K562 (cell line): ENCODE results near the gene ASPRV1. TPM values are rescaled to one million over a fixed set of nuclear protein-coding genes. Genes with fewer than 3 reads are reported as not detected.
A peak's percentile ranks its signal among the peaks of the same experiment; 100 is the strongest.

Experiments used
- DPF2 ChIP-seq: fragments of 450-650 bp; IDR thresholded peaks from 2 replicates; pipeline ENCODE4 v1.6.1; 2016
- EWSR1 ChIP-seq: fragments of 450-650 bp; IDR thresholded peaks from 2 replicates; pipeline ENCODE4 v1.6.1; 2018; ENCODE audit warnings: borderline replicate concordance, mild to moderate bottlenecking, low read depth, moderate library complexity; ENCODE audit not compliant: partially characterized antibody
- HDGF ChIP-seq: fragments of 450-650 bp; IDR thresholded peaks from 2 replicates; pipeline ENCODE4 v1.6.1; 2016
- JUN ChIP-seq, 2 experiments: sonication (generic) in 1 of 2; formaldehyde crosslinking in 1 of 2; IDR thresholded peaks; 2 replicates each; pipeline versions ENCODE4 v1.6.1 to v1.8.0; 2012 to 2022; ENCODE audit warnings: borderline replicate concordance in 2 of 2, mild to moderate bottlenecking in 2 of 2, improper control_type of control experiment in 1 of 2, low read depth in 1 of 2, low read length in 1 of 2, missing genetic modification reagents in 1 of 2
- JUNB ChIP-seq: fragments of 450-650 bp; formaldehyde crosslinking; conservative IDR thresholded peaks from 2 replicates; pipeline ENCODE4 v1.4.0; 2020; ENCODE audit warnings: mild to moderate bottlenecking
- KDM1A ChIP-seq, 2 experiments: fragments of 450-650 bp; IDR thresholded peaks; 2 replicates each; pipeline ENCODE4 v1.6.1; 2016; ENCODE audit warnings: mild to moderate bottlenecking in 2 of 2
- KDM2B ChIP-seq: fragments of 250-450 bp; sonication (Bioruptor Pico); IDR thresholded peaks from 2 replicates; pipeline ENCODE4 v1.8.0; 2021; ENCODE audit warnings: mild to moderate bottlenecking, moderate library complexity
- MEIS2 ChIP-seq: fragments of 450-650 bp; IDR thresholded peaks from 2 replicates; pipeline ENCODE4 v1.6.1; 2014; ENCODE audit warnings: mild to moderate bottlenecking; ENCODE audit not compliant: partially characterized antibody
- NFRKB ChIP-seq: fragments of 450-650 bp; IDR thresholded peaks from 2 replicates; pipeline ENCODE4 v1.6.1; 2016; ENCODE audit warnings: low read depth
- PML ChIP-seq: IDR thresholded peaks from 2 replicates; pipeline ENCODE4 v1.6.1; 2012; ENCODE audit warnings: low read length, inconsistent platforms
- SIN3A ChIP-seq, 2 experiments: fragments of 150-350 bp in 1 of 2; IDR thresholded peaks; 2 replicates each; pipeline ENCODE4 v1.6.1; 2011 to 2016; ENCODE audit warnings: borderline replicate concordance in 2 of 2, low read depth in 2 of 2, low read length in 2 of 2, mild to moderate bottlenecking in 2 of 2, moderate library complexity in 2 of 2; ENCODE audit not compliant: control insufficient read depth in 1 of 2
- SMARCB1 ChIP-seq: IDR thresholded peaks from 2 replicates; pipeline ENCODE4 v1.6.1; 2011; ENCODE audit warnings: improper control_type of control experiment, low read depth; ENCODE audit not compliant: insufficient read length
- TAF7 ChIP-seq: fragments of 450-650 bp; IDR thresholded peaks from 2 replicates; pipeline ENCODE4 v1.6.1; 2016; ENCODE audit warnings: missing genetic modification characterization, missing compliant biosample characterization
- ZFX ChIP-seq: sonication (generic); formaldehyde crosslinking; IDR thresholded peaks from 2 replicates; pipeline ENCODE4 v1.8.0; 2022; ENCODE audit warnings: mild to moderate bottlenecking, missing genetic modification reagents, moderate library complexity
- ZNF324 ChIP-seq: fragments of 250-450 bp; sonication (Bioruptor Pico); IDR thresholded peaks from 2 replicates; pipeline ENCODE4 v1.4.0; 2020; ENCODE audit warnings: mild to moderate bottlenecking
- ZNF551 ChIP-seq: fragments of 250-450 bp; sonication (Bioruptor Pico); IDR thresholded peaks from 2 replicates; pipeline ENCODE4 v1.5.0; 2021; ENCODE audit warnings: mild to moderate bottlenecking, moderate library complexity
- polyA plus RNA-seq, 8 experiments: library from polyadenylated mRNA; depleted of rRNA in 4 of 8; stranded (reverse) in 5 of 8; unstranded in 3 of 8; fragments of >200 nt; fragmentation: Nextera tagmentation in 2 of 8; fragmentation: Illumina TruSeq in 1 of 8; extraction: Ambion mirVana in 2 of 8; extraction: Trizol in 1 of 8; gene quantifications; 2 replicates each; pipeline versions ENCODE4 v1.2.1 to v1.2.3, GENCODE V29; 2011 to 2014; ENCODE audit warnings: inconsistent platforms in 1 of 8, missing spikeins in 1 of 8
- total RNA-seq, 7 experiments: library from RNA; depleted of rRNA in 6 of 7; stranded (reverse); fragments of >200 nt in 6 of 7; fragmentation: Illumina TruSeq in 2 of 7; extraction: Trizol in 2 of 7; gene quantifications; 2 replicates each; pipeline versions ENCODE4 v1.2.1 to v1.2.3, GENCODE V29; 2011 to 2021; ENCODE audit warnings: low replicate concordance in 1 of 7
- TF ChIP-seq, protein P1 (sequence below): sonication (generic); formaldehyde crosslinking; IDR thresholded peaks from 2 replicates; pipeline ENCODE4 v1.8.0; 2022; ENCODE audit warnings: mild to moderate bottlenecking, missing genetic modification reagents
- TF ChIP-seq, protein P2 (sequence below): fragments of 450-650 bp; formaldehyde crosslinking; IDR thresholded peaks from 2 replicates; pipeline ENCODE4 v1.4.0; 2022; ENCODE audit warnings: missing genetic modification characterization
- TF ChIP-seq, protein P3 (sequence below): fragments of 450-650 bp; formaldehyde crosslinking; IDR thresholded peaks from 2 replicates; pipeline ENCODE4 v1.4.0; 2020; ENCODE audit warnings: mild to moderate bottlenecking, moderate library complexity
- TF ChIP-seq, protein P4 (sequence below): fragments of 250-450 bp; sonication (Bioruptor Pico); IDR thresholded peaks from 2 replicates; pipeline ENCODE4 v1.5.0; 2021
- TF ChIP-seq, protein P5 (sequence below): fragments of 450-650 bp; IDR thresholded peaks from 2 replicates; pipeline ENCODE4 v1.6.1; 2017; ENCODE audit warnings: mild to moderate bottlenecking, moderate library complexity
- TF ChIP-seq, protein P6 (sequence below): fragments of 150-350 bp; conservative IDR thresholded peaks from 2 replicates; pipeline ENCODE4 v1.6.1; 2014; ENCODE audit warnings: low read length

ASPRV1 gene
- total and polyA plus RNA-seq, 9 of the 15 experiments (the other 6 are each of a cell fraction or from before 2014, with no cell fraction given) = 0.17 to 0.72 (median 0.47) TPM; not detected in 1

DNA sequence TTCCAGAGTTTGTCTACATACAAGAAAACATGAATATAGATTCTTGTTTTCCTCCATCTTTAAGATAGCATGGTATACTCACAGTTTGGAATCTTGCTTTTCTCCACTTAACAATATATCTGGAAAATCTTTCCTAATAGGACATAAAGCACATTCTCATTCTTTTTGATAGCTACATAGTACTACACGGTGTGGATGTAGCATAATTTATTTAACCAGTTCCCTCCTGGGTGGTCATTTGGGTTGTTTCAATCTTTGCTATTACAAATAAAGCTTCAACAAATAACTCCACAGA is 26.9 kb downstream of the ASPRV1 start (continued):
- TF ChIP-seq, protein P1, sequence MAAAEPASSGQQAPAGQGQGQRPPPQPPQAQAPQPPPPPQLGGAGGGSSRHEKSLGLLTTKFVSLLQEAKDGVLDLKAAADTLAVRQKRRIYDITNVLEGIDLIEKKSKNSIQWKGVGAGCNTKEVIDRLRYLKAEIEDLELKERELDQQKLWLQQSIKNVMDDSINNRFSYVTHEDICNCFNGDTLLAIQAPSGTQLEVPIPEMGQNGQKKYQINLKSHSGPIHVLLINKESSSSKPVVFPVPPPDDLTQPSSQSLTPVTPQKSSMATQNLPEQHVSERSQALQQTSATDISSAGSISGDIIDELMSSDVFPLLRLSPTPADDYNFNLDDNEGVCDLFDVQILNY (CRISPR knock-in tag) = no peak
- no peak for TF ChIP-seq JUN (IDR thresholded peaks at IDR 0.05; ENCODE audit: borderline replicate concordance, low read depth, low read length)
- TF ChIP-seq JUN (CRISPR knock-in tag; IDR thresholded peaks at IDR 0.05; ENCODE audit: borderline replicate concordance) = no peak
- TF ChIP-seq, protein P2, sequence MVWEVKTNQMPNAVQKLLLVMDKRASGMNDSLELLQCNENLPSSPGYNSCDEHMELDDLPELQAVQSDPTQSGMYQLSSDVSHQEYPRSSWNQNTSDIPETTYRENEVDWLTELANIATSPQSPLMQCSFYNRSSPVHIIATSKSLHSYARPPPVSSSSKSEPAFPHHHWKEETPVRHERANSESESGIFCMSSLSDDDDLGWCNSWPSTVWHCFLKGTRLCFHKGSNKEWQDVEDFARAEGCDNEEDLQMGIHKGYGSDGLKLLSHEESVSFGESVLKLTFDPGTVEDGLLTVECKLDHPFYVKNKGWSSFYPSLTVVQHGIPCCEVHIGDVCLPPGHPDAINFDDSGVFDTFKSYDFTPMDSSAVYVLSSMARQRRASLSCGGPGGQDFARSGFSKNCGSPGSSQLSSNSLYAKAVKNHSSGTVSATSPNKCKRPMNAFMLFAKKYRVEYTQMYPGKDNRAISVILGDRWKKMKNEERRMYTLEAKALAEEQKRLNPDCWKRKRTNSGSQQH (CRISPR knock-in tag) = no peak
- TF ChIP-seq SMARCB1 = no peak
- TF ChIP-seq DPF2 = peak; percentile 10; the same call in 1 of the 2 replicates
- no peak for TF ChIP-seq MEIS2
- TF ChIP-seq, protein P3, sequence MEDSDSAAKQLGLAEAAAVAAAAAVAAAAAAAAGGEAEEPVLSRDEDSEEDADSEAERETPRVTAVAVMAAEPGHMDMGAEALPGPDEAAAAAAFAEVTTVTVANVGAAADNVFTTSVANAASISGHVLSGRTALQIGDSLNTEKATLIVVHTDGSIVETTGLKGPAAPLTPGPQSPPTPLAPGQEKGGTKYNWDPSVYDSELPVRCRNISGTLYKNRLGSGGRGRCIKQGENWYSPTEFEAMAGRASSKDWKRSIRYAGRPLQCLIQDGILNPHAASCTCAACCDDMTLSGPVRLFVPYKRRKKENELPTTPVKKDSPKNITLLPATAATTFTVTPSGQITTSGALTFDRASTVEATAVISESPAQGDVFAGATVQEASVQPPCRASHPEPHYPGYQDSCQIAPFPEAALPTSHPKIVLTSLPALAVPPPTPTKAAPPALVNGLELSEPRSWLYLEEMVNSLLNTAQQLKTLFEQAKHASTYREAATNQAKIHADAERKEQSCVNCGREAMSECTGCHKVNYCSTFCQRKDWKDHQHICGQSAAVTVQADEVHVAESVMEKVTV (CRISPR knock-in tag) = 0 out of 2 replicates have a peak, but pooled peaks have one; percentile 17
- TF ChIP-seq JUNB = no peak
- no peak for TF ChIP-seq ZNF324 (CRISPR knock-in tag)
- TF ChIP-seq, protein P4, sequence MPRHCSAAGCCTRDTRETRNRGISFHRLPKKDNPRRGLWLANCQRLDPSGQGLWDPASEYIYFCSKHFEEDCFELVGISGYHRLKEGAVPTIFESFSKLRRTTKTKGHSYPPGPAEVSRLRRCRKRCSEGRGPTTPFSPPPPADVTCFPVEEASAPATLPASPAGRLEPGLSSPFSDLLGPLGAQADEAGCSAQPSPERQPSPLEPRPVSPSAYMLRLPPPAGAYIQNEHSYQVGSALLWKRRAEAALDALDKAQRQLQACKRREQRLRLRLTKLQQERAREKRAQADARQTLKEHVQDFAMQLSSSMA = no peak
- TF ChIP-seq, protein P5, sequence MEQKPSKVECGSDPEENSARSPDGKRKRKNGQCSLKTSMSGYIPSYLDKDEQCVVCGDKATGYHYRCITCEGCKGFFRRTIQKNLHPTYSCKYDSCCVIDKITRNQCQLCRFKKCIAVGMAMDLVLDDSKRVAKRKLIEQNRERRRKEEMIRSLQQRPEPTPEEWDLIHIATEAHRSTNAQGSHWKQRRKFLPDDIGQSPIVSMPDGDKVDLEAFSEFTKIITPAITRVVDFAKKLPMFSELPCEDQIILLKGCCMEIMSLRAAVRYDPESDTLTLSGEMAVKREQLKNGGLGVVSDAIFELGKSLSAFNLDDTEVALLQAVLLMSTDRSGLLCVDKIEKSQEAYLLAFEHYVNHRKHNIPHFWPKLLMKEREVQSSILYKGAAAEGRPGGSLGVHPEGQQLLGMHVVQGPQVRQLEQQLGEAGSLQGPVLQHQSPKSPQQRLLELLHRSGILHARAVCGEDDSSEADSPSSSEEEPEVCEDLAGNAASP = no peak
- no peak for TF ChIP-seq SIN3A (IDR thresholded peaks at IDR 0.05; ENCODE audit: borderline replicate concordance in 2 of 2, control insufficient read depth in 1 of 2, low read depth in 2 of 2, low read length in 2 of 2)
- no peak for TF ChIP-seq EWSR1
- no peak for TF ChIP-seq KDM1A (IDR thresholded peaks at IDR 0.05)
- TF ChIP-seq ZFX (CRISPR knock-in tag) = no peak
- no peak for TF ChIP-seq KDM2B
- TF ChIP-seq, protein P6, sequence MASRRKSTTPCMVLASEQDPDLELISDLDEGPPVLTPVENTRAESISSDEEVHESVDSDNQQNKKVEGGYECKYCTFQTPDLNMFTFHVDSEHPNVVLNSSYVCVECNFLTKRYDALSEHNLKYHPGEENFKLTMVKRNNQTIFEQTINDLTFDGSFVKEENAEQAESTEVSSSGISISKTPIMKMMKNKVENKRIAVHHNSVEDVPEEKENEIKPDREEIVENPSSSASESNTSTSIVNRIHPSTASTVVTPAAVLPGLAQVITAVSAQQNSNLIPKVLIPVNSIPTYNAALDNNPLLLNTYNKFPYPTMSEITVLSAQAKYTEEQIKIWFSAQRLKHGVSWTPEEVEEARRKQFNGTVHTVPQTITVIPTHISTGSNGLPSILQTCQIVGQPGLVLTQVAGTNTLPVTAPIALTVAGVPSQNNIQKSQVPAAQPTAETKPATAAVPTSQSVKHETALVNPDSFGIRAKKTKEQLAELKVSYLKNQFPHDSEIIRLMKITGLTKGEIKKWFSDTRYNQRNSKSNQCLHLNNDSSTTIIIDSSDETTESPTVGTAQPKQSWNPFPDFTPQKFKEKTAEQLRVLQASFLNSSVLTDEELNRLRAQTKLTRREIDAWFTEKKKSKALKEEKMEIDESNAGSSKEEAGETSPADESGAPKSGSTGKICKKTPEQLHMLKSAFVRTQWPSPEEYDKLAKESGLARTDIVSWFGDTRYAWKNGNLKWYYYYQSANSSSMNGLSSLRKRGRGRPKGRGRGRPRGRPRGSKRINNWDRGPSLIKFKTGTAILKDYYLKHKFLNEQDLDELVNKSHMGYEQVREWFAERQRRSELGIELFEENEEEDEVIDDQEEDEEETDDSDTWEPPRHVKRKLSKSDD = no peak
- no peak for TF ChIP-seq HDGF
- TF ChIP-seq ZNF551 (CRISPR knock-in tag) = no peak
- no peak for TF ChIP-seq PML
- no peak for TF ChIP-seq TAF7 (tag)
- no peak for TF ChIP-seq NFRKB
